Tibial nerve (tissue), 4 donors: Measurements from ENCODE around the gene ARSG. TPM values are rescaled to one million over a fixed set of nuclear protein-coding genes. Genes with fewer than 3 reads are reported as not detected.
A peak's percentile ranks its signal among the peaks of the same experiment; 100 is the strongest.

ENCODE experiments used
- DNase-seq, 2 donors: peaks; one replicate each; pipeline ENCODE4 v3.0.0-alpha.2; 2019; ENCODE audit warnings: low spot score in 2 of 2
- H3K27ac ChIP-seq, 4 donors: fragments of 200-600 bp; sonication (generic) in 3 of 4; one replicate each; pipeline ENCODE4 v1.5.1; 2017 to 2019; ENCODE audit warnings: mild to moderate bottlenecking in 1 of 4
- H3K27me3 ChIP-seq, 2 donors: fragments of 200-600 bp; sonication (generic) in 1 of 2; one replicate each; pipeline versions ENCODE4 v1.5.1 to v1.6.0; 2017 to 2019
- H3K36me3 ChIP-seq, 3 donors: fragments of 200-600 bp; sonication (generic); one replicate each; pipeline ENCODE4 v1.5.1; 2018 to 2019
- H3K4me1 ChIP-seq, 4 donors: fragments of 200-600 bp; sonication (generic) in 3 of 4; one replicate each; pipeline ENCODE4 v1.5.1; 2017 to 2019
- H3K4me3 ChIP-seq, 4 donors: fragments of 200-600 bp; sonication (generic) in 3 of 4; one replicate each; pipeline ENCODE4 v1.5.1; 2017 to 2019; ENCODE audit warnings: mild to moderate bottlenecking in 1 of 4, moderate library complexity in 1 of 4
- H3K9me3 ChIP-seq, 4 donors: fragments of 200-600 bp; sonication (generic) in 3 of 4; one replicate each; pipeline ENCODE4 v1.5.1; 2017 to 2019
- CTCF ChIP-seq, 5 experiments: fragments of 200-600 bp in 3 of 5; fragments of 450-650 bp in 2 of 5; sonication (generic) in 3 of 5; IDR thresholded peaks; one replicate each; pipeline ENCODE4 v1.5.1; 2016 to 2019; ENCODE audit warnings: antibody characterized with exemption in 5 of 5, mild to moderate bottlenecking in 3 of 5, moderate library complexity in 2 of 5
- EP300 ChIP-seq, 2 donors: sonication (generic); formaldehyde crosslinking; IDR thresholded peaks; one replicate each; pipeline ENCODE4 v1.6.1; 2017; ENCODE audit warnings: antibody characterized with exemption in 2 of 2, mild to moderate bottlenecking in 1 of 2
- POLR2A ChIP-seq, 2 donors: fragments of 450-650 bp; IDR thresholded peaks; one replicate each; pipeline ENCODE4 v1.6.1; 2017; ENCODE audit warnings: antibody characterized with exemption in 2 of 2, mild to moderate bottlenecking in 2 of 2, moderate library complexity in 2 of 2
- WGBS, 2 donors: methylation state at CpG; one replicate each; pipeline ENCODE4 v1.1.5; 2018; 5-methylcytosine and 5-hydroxymethylcytosine counted together
- total RNA-seq, 4 donors: library from RNA; depleted of rRNA; stranded (reverse); fragments of >200 nt; gene quantifications; one replicate each; pipeline ENCODE4 v1.1.0, GENCODE V29; 2016

The ARSG gene
- total RNA-seq, 4 donors from 2014 or later = 2.1 to 11.4 (median 4.1) TPM

DNA sequence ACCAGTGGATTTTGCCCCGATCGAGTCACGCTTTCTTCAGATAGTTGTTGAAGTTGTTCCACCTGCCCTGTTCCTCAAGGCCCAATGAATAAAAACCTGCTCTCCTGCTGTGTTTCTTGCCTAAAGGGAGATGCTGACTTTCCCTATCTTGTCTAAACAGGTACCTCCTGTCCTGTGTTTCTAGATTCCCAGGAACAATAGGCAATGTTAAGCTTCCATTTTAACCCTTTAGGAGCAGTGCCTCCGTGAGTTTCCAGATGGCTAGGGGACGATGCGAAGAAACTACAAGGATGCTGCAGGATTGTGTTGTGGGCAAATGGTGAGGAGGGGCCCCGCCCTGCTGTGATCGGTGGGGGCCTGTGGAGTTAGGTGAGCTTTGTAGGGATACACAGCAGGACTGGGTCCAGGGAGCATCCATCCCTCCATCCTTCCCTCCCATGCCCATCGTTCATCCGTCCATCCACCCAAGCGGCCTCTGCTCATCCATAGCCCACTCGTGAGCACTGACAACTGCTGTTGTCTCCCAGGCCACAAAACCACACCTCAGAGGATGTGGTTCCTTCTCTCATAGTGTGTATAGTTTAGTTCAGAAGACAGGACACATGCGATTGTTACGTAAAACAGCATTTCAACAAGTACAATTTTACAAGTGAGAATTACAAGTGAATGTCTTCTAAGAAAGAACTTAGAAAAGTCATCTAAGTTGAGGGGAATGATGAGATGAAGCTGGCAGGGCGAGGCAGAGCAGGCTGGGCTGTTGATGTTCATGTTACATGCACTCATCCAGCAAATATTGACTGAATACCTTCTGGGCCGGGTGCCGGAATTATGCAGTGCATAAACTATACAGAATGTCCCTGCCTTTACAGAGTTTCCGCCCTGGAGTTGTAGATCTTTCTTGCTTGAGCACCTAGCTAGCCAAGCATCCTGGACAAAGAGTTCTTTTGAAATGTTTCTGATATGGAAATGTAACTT, 5.2 kb downstream of the ARSG start:
- 87 to 92% methylated on average over 18 of the region's 18 CpGs for WGBS, 2 donors
- no peak for DNase-seq
- H3K27ac ChIP-seq = peak overlapping the region in 1 of 4 donors; percentile 43
- no peak overlapping the region for H3K4me3 ChIP-seq
- H3K36me3 ChIP-seq = no peaks in the 10 kb centered on the region
- peaks cover 0 to 5% (median 0%) of the 10 kb centered on the region in 4 donors for H3K9me3 ChIP-seq
- peaks cover 0 to 25% of the 10 kb centered on the region in 2 donors for H3K27me3 ChIP-seq
- TF ChIP-seq POLR2A (IDR thresholded peaks at IDR 0.05) (no peak), CTCF (IDR thresholded peaks at IDR 0.05) (no peak), EP300 (IDR thresholded peaks at IDR 0.05) (no peak)
- peaks cover 0 to 15% (median 8%) of the 10 kb centered on the region in 4 donors for H3K4me1 ChIP-seq

DNA sequence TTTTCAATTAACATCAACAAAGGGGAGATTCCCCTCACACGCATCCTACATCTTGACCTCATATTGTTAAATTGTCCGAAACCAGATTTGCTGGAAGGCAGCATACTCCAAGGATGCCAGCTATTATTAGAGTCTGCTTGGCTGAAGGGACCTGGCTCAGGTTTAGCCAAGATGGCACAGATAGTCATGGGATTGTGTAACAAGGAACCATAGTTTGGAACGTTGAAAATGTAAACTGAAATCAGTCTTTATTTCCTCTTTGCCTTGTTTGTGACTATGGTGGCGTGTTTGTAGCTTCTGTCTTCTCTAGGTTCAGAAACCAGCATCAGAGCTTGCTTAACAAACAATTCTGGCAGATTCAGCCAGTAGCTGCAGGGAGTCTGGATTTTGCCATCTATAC, 5.9 kb downstream of the ARSG start:
- TF ChIP-seq POLR2A (IDR thresholded peaks at IDR 0.05) (no peak), CTCF (IDR thresholded peaks at IDR 0.05) (no peak), EP300 (IDR thresholded peaks at IDR 0.05) (no peak)
- Histone ChIP-seq H3K27me3 (peaks cover 0 to 21% of the 10 kb centered on the region in 2 donors), H3K9me3 (peaks cover 0 to 5% (median 0%) of the 10 kb centered on the region in 4 donors), H3K4me3 (no peak overlapping the region), H3K27ac (peak overlapping the region in 1 of 4 donors; percentile 43), H3K4me1 (peaks cover 0 to 10% (median 6%) of the 10 kb centered on the region in 4 donors), H3K36me3 (no peaks in the 10 kb centered on the region)
- WGBS, 2 donors = 74 to 85% methylated on average over 4 of the region's 4 CpGs
- no peak for DNase-seq

GRCh38 chr17:68298601-68299000, 7.3 kb downstream of the ARSG start:
- no peak overlapping the region for H3K4me3 ChIP-seq
- no peak for DNase-seq
- peaks cover 0 to 7% (median 0%) of the 10 kb centered on the region in 4 donors for H3K4me1 ChIP-seq
- H3K9me3 ChIP-seq = peaks cover 0 to 5% (median 0%) of the 10 kb centered on the region in 4 donors
- H3K27me3 ChIP-seq = peaks cover 0 to 7% of the 10 kb centered on the region in 2 donors
- H3K27ac ChIP-seq = no peak overlapping the region
- TF ChIP-seq POLR2A (IDR thresholded peaks at IDR 0.05) = no peak
- TF ChIP-seq EP300 (IDR thresholded peaks at IDR 0.05) = no peak
- no peak for TF ChIP-seq CTCF (IDR thresholded peaks at IDR 0.05)
- no peaks in the 10 kb centered on the region for H3K36me3 ChIP-seq

DNA sequence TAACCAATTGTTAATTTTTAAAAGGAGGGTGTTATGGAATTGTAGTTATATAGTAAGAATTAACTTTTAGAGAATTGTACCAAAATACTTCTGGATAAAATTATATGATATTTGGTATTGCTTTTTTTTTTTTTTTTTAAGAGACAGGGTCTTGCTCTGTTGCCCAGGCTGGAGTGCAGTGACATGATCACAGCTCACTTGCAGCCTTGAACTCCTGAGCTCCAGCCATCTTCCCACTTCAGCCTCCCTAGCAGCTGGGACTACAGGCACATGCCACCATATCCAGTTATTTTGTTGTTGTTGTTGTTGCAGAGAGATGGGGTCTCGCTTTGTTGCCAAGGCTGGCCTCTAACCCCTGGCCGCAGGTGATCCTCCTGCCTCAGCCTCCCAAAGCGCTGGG, 8.5 kb downstream of the ARSG start:
- no peak for DNase-seq
- Histone ChIP-seq H3K9me3 (peaks cover 0 to 5% (median 0%) of the 10 kb centered on the region in 4 donors), H3K4me1 (peaks cover 0 to 7% (median 0%) of the 10 kb centered on the region in 4 donors), H3K4me3 (no peak overlapping the region), H3K36me3 (no peaks in the 10 kb centered on the region), H3K27ac (no peak overlapping the region), H3K27me3 (no peaks in the 10 kb centered on the region)
- TF ChIP-seq POLR2A (IDR thresholded peaks at IDR 0.05) = no peak
- TF ChIP-seq CTCF (IDR thresholded peaks at IDR 0.05) = no peak
- TF ChIP-seq EP300 (IDR thresholded peaks at IDR 0.05) = no peak
- WGBS, 2 donors = 98 to 100% methylated on average over 3 of the region's 3 CpGs

DNA sequence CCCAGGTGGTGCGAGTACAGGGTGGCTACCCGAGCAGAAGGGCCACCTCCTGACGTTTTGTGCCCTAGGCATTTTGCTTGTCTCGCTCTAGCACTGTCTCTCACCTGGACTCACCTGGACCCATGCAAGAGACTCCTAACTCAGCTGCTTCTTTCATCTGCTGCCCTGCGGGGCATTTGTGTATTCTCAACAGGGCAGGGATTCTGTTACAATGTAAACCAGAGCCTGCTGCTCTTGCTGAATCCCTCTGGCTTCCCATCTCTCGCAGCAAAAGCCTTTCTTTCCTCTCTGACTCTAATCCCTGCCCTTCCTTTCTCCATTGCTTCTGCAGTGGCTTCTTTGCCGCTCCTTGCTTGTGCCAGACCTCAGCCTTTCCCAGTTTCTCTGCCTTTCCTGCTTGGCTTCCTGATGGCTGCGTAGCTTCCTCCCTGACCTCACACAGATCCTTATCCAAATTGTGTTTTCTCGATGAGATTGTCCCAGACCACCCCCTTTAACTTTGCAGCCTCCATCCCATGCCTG, 10.2 kb downstream of the ARSG start:
- no peak overlapping the region for H3K4me3 ChIP-seq
- peak overlapping the region in 1 of 4 donors; percentile 5 for H3K27ac ChIP-seq
- TF ChIP-seq CTCF (IDR thresholded peaks at IDR 0.05) = no peak
- TF ChIP-seq POLR2A (IDR thresholded peaks at IDR 0.05) = no peak
- TF ChIP-seq EP300 (IDR thresholded peaks at IDR 0.05) = no peak
- no peaks in the 10 kb centered on the region for H3K36me3 ChIP-seq
- peaks cover 0 to 5% (median 0%) of the 10 kb centered on the region in 4 donors for H3K9me3 ChIP-seq
- H3K27me3 ChIP-seq = no peaks in the 10 kb centered on the region
- 66 to 71% methylated on average over 9 of the region's 9 CpGs for WGBS, 2 donors
- peaks cover 0 to 7% (median 0%) of the 10 kb centered on the region in 4 donors for H3K4me1 ChIP-seq
- DNase-seq = no peak
